ENCODE measurements around the gene DPY19L2.
"Not testable (repeated sequence)": the region's sequence is repeated elsewhere in the genome, so short reads cannot be mapped to it uniquely, and the experiment has no call there.

DNA sequence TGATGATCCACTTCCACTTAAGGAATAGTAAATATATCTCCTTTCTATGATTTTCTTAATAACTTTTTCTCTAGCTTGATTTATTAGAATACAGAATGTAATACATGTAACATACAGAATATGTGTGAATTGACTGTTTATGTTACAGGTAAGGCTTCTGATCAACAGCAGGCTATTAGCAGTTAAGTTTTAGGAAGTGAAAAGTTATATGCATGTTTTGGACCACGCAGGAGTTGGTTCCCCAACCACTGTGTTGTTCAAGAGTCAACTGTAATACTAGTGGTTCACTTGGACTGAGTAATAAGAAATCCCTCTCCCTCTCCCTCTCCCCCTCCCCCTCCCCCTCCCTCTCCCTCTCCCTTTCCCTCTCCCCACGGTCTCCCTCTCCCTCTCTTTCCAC is 17.5 kb upstream of the DPY19L2 start:
- TF ChIP-seq, protein P1, sequence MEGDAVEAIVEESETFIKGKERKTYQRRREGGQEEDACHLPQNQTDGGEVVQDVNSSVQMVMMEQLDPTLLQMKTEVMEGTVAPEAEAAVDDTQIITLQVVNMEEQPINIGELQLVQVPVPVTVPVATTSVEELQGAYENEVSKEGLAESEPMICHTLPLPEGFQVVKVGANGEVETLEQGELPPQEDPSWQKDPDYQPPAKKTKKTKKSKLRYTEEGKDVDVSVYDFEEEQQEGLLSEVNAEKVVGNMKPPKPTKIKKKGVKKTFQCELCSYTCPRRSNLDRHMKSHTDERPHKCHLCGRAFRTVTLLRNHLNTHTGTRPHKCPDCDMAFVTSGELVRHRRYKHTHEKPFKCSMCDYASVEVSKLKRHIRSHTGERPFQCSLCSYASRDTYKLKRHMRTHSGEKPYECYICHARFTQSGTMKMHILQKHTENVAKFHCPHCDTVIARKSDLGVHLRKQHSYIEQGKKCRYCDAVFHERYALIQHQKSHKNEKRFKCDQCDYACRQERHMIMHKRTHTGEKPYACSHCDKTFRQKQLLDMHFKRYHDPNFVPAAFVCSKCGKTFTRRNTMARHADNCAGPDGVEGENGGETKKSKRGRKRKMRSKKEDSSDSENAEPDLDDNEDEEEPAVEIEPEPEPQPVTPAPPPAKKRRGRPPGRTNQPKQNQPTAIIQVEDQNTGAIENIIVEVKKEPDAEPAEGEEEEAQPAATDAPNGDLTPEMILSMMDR (IDR thresholded peaks at IDR 0.05; ENCODE audit: low read depth, low read length): not testable (repeated sequence)
- not testable (repeated sequence) for TF ChIP-seq POLR2A (IDR thresholded peaks at IDR 0.05; ENCODE audit: extremely low read depth, insufficient read length); MYC (IDR thresholded peaks at IDR 0.05; ENCODE audit: low read depth, low read length)
- TF ChIP-seq, protein P2, sequence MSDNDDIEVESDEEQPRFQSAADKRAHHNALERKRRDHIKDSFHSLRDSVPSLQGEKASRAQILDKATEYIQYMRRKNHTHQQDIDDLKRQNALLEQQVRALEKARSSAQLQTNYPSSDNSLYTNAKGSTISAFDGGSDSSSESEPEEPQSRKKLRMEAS (IDR thresholded peaks at IDR 0.05; ENCODE audit: low read depth, low read length): not testable (repeated sequence)
